PC-9 (cell line): ENCODE data around the gene CTTNBP2. TPM values are rescaled to one million over a fixed set of nuclear protein-coding genes. Genes with fewer than 3 reads are reported as not detected.

Source experiments
- BruUV-seq: library from RNA; stranded (reverse); fragments of 400-500 nt; replicated peaks from 2 replicates; lab custom pipeline; 2021; lab: Mats Ljungman, UMichigan
- CTCF ChIA-PET: fragments of 300-600 bp; sonication (Branson Sonifier 250); formaldehyde crosslinking; loops from one replicate; lab custom pipeline; 2022; ENCODE audit warnings: antibody characterized with exemption; lab: Charles Lee
- POLR2A ChIA-PET: fragments of 300-600 bp; sonication (Branson Sonifier 250); formaldehyde crosslinking; loops from one replicate; lab custom pipeline; 2022; ENCODE audit warnings: antibody characterized with exemption; ENCODE audit not compliant: unreplicated experiment; lab: Charles Lee
- DNase-seq, 2 experiments: peaks; one replicate each; pipeline versions ENCODE4 v3.0.0 to v3.0.0-alpha.2; 2015 to 2022; ENCODE audit warnings: mixed read lengths in 1 of 2
- H2AFZ ChIP-seq: fragments of 200-600 bp; sonication (generic); 2 replicates; pipeline ENCODE4 v1.8.1; 2017; ENCODE audit warnings: antibody characterized with exemption
- H3F3A ChIP-seq: fragments of 200-600 bp; sonication (generic); 2 replicates; pipeline ENCODE4 v1.8.1; 2017; ENCODE audit warnings: antibody characterized with exemption, mild to moderate bottlenecking, low read depth; ENCODE audit not compliant: insufficient read depth
- H3K27ac ChIP-seq: fragments of 200-600 bp; sonication (generic); 2 replicates; pipeline ENCODE4 v1.6.1; 2016; ENCODE audit warnings: mixed run types
- H3K27me3 ChIP-seq: fragments of 200-600 bp; sonication (generic); 2 replicates; pipeline ENCODE4 v1.6.1; 2016; ENCODE audit warnings: low read depth, mixed run types; ENCODE audit not compliant: insufficient read depth
- H3K36me3 ChIP-seq: fragments of 200-600 bp; sonication (generic); 2 replicates; pipeline ENCODE4 v1.6.1; 2016; ENCODE audit warnings: low read depth, mixed run types
- H3K4me1 ChIP-seq: fragments of 200-600 bp; sonication (generic); replicated peaks from 2 replicates; pipeline ENCODE4 v1.6.1; 2016; ENCODE audit warnings: mixed run types; ENCODE audit not compliant: insufficient read depth
- H3K4me2 ChIP-seq: fragments of 200-600 bp; sonication (generic); 2 replicates; pipeline ENCODE4 v1.6.1; 2017; ENCODE audit warnings: mixed run types
- H3K4me3 ChIP-seq: fragments of 200-600 bp; sonication (generic); 2 replicates; pipeline ENCODE4 v1.6.1; 2016; ENCODE audit warnings: mixed run types
- H3K79me2 ChIP-seq: fragments of 200-600 bp; sonication (generic); 2 replicates; pipeline ENCODE4 v1.6.1; 2017; ENCODE audit warnings: low read depth, mixed run types
- H3K9me2 ChIP-seq: fragments of 200-600 bp; sonication (generic); 2 replicates; pipeline ENCODE4 v1.8.1; 2017; ENCODE audit warnings: mild to moderate bottlenecking; ENCODE audit not compliant: insufficient read depth
- H3K9me3 ChIP-seq: fragments of 200-600 bp; sonication (generic); 2 replicates; pipeline ENCODE4 v1.8.1; 2016; ENCODE audit warnings: low read depth; ENCODE audit not compliant: insufficient read depth
- H4K20me1 ChIP-seq: fragments of 200-600 bp; sonication (generic); 2 replicates; pipeline ENCODE4 v1.8.1; 2017; ENCODE audit not compliant: insufficient read depth
- CTCF ChIP-seq: fragments of 200-600 bp; sonication (generic); conservative IDR thresholded peaks from 2 replicates; pipeline ENCODE4 v1.6.1; 2017; ENCODE audit warnings: mixed run types, antibody characterized with exemption, mild to moderate bottlenecking, moderate library complexity
- EZH2 ChIP-seq: fragments of 200-600 bp; sonication (generic); IDR thresholded peaks from 2 replicates; pipeline ENCODE4 v1.8.0; 2017; ENCODE audit warnings: antibody characterized with exemption, low read depth
- intact Hi-C: fragments of 100-400 bp; cut with micrococcal nuclease; formaldehyde crosslinking; loops from one replicate; pipeline ENCODE4 v1.10.0; 2022; ENCODE audit not compliant: unreplicated experiment
- total RNA-seq: library from RNA; stranded (reverse); gene quantifications from 2 replicates; pipeline ENCODE4 v1.2.3, GENCODE V29; 2021

The CTTNBP2 gene
- total RNA-seq, 1 experiment from 2014 or later = not detected

GRCh38 chr7:117802660-117803059 lies 70.6 kb downstream of the CTTNBP2 start:
- CTCF ChIA-PET = no interaction called here
- TF ChIP-seq CTCF (no peak), EZH2 (no peak)
- H3K79me2 ChIP-seq = no peaks in the 10 kb centered on the region

GRCh38 chr7:117800841-117801240 lies 72.4 kb downstream of the CTTNBP2 start:
- BruUV-seq = no TSS peak
- Histone ChIP-seq H3K9me2 (no peaks in the 10 kb centered on the region), H3K36me3 (no peaks in the 10 kb centered on the region), H3K27ac (no peak overlapping the region), H2AFZ (no peak overlapping the region), H3F3A (no peaks in the 10 kb centered on the region), H3K9me3 (no peaks in the 10 kb centered on the region), H3K4me1 (no peaks in the 10 kb centered on the region), H4K20me1 (no peaks in the 10 kb centered on the region), H3K4me3 (no peak overlapping the region), H3K4me2 (no peak overlapping the region), H3K79me2 (no peaks in the 10 kb centered on the region), H3K27me3 (no peaks in the 10 kb centered on the region)
- no peak for DNase-seq
- ChIA-PET POLR2A (interaction anchor here (0.6 kb wide), 1 partner anchor 15 kb away, joined by 3 read pairs; no protein-coding TSS in a partner anchor), CTCF (interaction anchor here (0.6 kb wide), 1 partner anchor 1662 kb away, joined by 3 read pairs; no protein-coding TSS in a partner anchor)
- TF ChIP-seq CTCF = no peak
- intact Hi-C loops = no loop called here

More at GRCh38 chr7:117802660-117803059, 70.6 kb downstream of the CTTNBP2 start:
- no peak overlapping the region for H3K27ac ChIP-seq
- no peak overlapping the region for H2AFZ ChIP-seq
- no peaks in the 10 kb centered on the region for H3K9me2 ChIP-seq
- no peak for DNase-seq
- H3K4me1 ChIP-seq = no peaks in the 10 kb centered on the region
- no peaks in the 10 kb centered on the region for H3K36me3 ChIP-seq
- no peaks in the 10 kb centered on the region for H3F3A ChIP-seq
- H3K4me3 ChIP-seq = no peak overlapping the region
- H3K4me2 ChIP-seq = no peak overlapping the region
- intact Hi-C loops = no loop called here
- no peaks in the 10 kb centered on the region for H3K27me3 ChIP-seq
- no peaks in the 10 kb centered on the region for H4K20me1 ChIP-seq
- no TSS peak for BruUV-seq
- POLR2A ChIA-PET = no interaction called here
- H3K9me3 ChIP-seq = no peaks in the 10 kb centered on the region

- Histone ChIP-seq H3K27me3 (no peaks in the 10 kb centered on the region), H4K20me1 (no peaks in the 10 kb centered on the region), H3K36me3 (no peaks in the 10 kb centered on the region), H3F3A (no peaks in the 10 kb centered on the region), H3K27ac (no peak overlapping the region), H3K79me2 (no peaks in the 10 kb centered on the region), H3K4me2 (no peak overlapping the region), H3K4me1 (no peaks in the 10 kb centered on the region), H3K9me3 (no peaks in the 10 kb centered on the region), H2AFZ (no peak overlapping the region), H3K4me3 (no peak overlapping the region), H3K9me2 (no peaks in the 10 kb centered on the region)
- no TSS peak for BruUV-seq
- intact Hi-C loops = no loop called here
- no peak for TF ChIP-seq EZH2
- no peak for TF ChIP-seq CTCF
- no peak for DNase-seq
- POLR2A ChIA-PET = interaction anchor here (0.6 kb wide), 1 partner anchor 16 kb away, joined by 3 read pairs; no protein-coding TSS in a partner anchor
- CTCF ChIA-PET = interaction anchor here (0.6 kb wide), 1 partner anchor 1661 kb away, joined by 3 read pairs; no protein-coding TSS in a partner anchor
Observed at GRCh38 chr7:117800406-117800805, 72.8 kb downstream of the CTTNBP2 start.
